HEK293T (cell line): ENCODE data around the gene AZU1.
"Not testable (repeated sequence)": the region's sequence is repeated elsewhere in the genome, so short reads cannot be mapped to it uniquely, and the experiment has no call there.

ENCODE experiments used
- CTCF ChIA-PET: fragments of 350-600 bp; formaldehyde crosslinking; extraction: SDS; loops from one replicate; lab custom pipeline; 2021; ENCODE audit warnings: antibody characterized with exemption, inconsistent platforms; lab: Yijun Ruan, JAX
- POLR2A ChIA-PET: fragments of 350-600 bp; formaldehyde crosslinking; extraction: SDS; loops from one replicate; lab custom pipeline; 2020; ENCODE audit warnings: antibody characterized with exemption, inconsistent platforms; lab: Yijun Ruan, JAX
- DNase-seq: peaks from one replicate; pipeline ENCODE4 v3.0.0; 2012; ENCODE audit warnings: mixed read lengths; ENCODE audit errors: extremely low spot score
- ARNT ChIP-seq: fragments of 450-650 bp; IDR thresholded peaks from 2 replicates; pipeline ENCODE4 v1.6.1; 2017; ENCODE audit warnings: mild to moderate bottlenecking
- BHLHE40 ChIP-seq: fragments of 450-650 bp; IDR thresholded peaks from 2 replicates; pipeline ENCODE4 v1.6.1; 2016; ENCODE audit warnings: mild to moderate bottlenecking, moderate library complexity, borderline replicate concordance
- CTBP1 ChIP-seq: fragments of 450-650 bp; IDR thresholded peaks from 2 replicates; pipeline ENCODE4 v1.6.1; 2016; ENCODE audit warnings: borderline replicate concordance
- ELF4 ChIP-seq: fragments of 450-650 bp; IDR thresholded peaks from 2 replicates; pipeline ENCODE4 v1.6.1; 2017; ENCODE audit warnings: antibody characterized with exemption
- FOXA1 ChIP-seq: fragments of 450-650 bp; IDR thresholded peaks from 2 replicates; pipeline ENCODE4 v1.6.1; 2016; ENCODE audit warnings: mild to moderate bottlenecking
- FOXK2 ChIP-seq: fragments of 450-650 bp; IDR thresholded peaks from 2 replicates; pipeline ENCODE4 v1.6.1; 2016; ENCODE audit warnings: mild to moderate bottlenecking
- FOXM1 ChIP-seq: fragments of 450-650 bp; IDR thresholded peaks from 2 replicates; pipeline ENCODE4 v1.6.1; 2017; ENCODE audit warnings: mild to moderate bottlenecking, borderline replicate concordance
- HDGF ChIP-seq: fragments of 450-650 bp; IDR thresholded peaks from 2 replicates; pipeline ENCODE4 v1.6.1; 2017; ENCODE audit warnings: antibody characterized with exemption, borderline replicate concordance
- L3MBTL2 ChIP-seq: fragments of 450-650 bp; conservative IDR thresholded peaks from 2 replicates; pipeline ENCODE4 v1.6.1; 2016; ENCODE audit warnings: mild to moderate bottlenecking
- LEF1 ChIP-seq: fragments of 450-650 bp; IDR thresholded peaks from 2 replicates; pipeline ENCODE4 v1.6.1; 2017; ENCODE audit warnings: mild to moderate bottlenecking, borderline replicate concordance
- NFRKB ChIP-seq: fragments of 450-650 bp; IDR thresholded peaks from 2 replicates; pipeline ENCODE4 v1.6.1; 2016; ENCODE audit warnings: mild to moderate bottlenecking, moderate library complexity
- SP1 ChIP-seq: fragments of 450-650 bp; IDR thresholded peaks from 2 replicates; pipeline ENCODE4 v1.6.1; 2017
- SUZ12 ChIP-seq: fragments of 450-650 bp; IDR thresholded peaks from 2 replicates; pipeline ENCODE4 v1.6.1; 2016; ENCODE audit warnings: mild to moderate bottlenecking
- TARDBP ChIP-seq: fragments of 450-650 bp; IDR thresholded peaks from 2 replicates; pipeline ENCODE4 v1.6.1; 2016
- ZNF384 ChIP-seq: fragments of 450-650 bp; IDR thresholded peaks from 2 replicates; pipeline ENCODE4 v1.6.1; 2016
- TF ChIP-seq, protein P1 (sequence below): fragments of 450-650 bp; IDR thresholded peaks from 2 replicates; pipeline ENCODE4 v1.6.1; 2016

AZU1 gene

DNA sequence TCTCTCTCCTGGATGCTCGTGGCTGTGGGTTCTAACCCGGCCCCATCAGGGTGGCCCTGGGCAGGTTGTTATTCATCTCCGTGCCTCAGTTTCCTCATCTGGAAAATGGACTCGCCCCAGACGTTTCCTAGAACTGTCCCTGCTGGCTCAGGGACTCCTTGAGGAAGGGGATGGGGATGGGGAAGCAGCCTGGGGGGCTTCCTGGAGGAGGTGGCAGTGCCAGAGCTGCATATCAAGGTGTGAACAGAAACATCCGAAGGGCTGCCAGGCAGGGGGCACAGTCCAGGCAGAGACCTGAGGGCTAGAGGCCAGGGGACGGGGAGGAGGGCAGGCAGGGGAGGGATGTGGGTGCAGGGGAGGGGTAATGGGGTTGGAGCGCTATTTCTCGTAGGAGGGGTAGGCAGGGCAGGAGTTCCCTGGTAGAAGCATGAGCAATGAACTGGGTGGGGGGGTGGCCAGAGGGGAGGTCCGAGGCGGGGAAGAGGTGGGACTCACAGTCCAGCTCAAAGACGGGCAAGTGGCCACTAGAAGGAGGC is 20.8 kb downstream of the AZU1 start:
- ChIA-PET POLR2A (no interaction called here), CTCF (interaction anchor here (0.6 to 1.2 kb wide), 2 partner anchors 9 to 79 kb away, joined by 4 to 5 read pairs; no protein-coding TSS in a partner anchor)
- DNase-seq: no peak
- no peak for TF ChIP-seq FOXA1
- no peak for TF ChIP-seq BHLHE40
- TF ChIP-seq HDGF: no peak
- TF ChIP-seq LEF1: no peak
- no peak for TF ChIP-seq FOXK2
- no peak for TF ChIP-seq TARDBP
- TF ChIP-seq L3MBTL2: no peak
- no peak for TF ChIP-seq ZNF384
- TF ChIP-seq ARNT: no peak
- no peak for TF ChIP-seq ELF4
- TF ChIP-seq SUZ12: no peak
- TF ChIP-seq CTBP1: no peak
- no peak for TF ChIP-seq NFRKB
- TF ChIP-seq, protein P1, sequence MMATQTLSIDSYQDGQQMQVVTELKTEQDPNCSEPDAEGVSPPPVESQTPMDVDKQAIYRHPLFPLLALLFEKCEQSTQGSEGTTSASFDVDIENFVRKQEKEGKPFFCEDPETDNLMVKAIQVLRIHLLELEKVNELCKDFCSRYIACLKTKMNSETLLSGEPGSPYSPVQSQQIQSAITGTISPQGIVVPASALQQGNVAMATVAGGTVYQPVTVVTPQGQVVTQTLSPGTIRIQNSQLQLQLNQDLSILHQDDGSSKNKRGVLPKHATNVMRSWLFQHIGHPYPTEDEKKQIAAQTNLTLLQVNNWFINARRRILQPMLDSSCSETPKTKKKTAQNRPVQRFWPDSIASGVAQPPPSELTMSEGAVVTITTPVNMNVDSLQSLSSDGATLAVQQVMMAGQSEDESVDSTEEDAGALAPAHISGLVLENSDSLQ: no peak
- TF ChIP-seq SP1: no peak
- no peak for TF ChIP-seq FOXM1

DNA sequence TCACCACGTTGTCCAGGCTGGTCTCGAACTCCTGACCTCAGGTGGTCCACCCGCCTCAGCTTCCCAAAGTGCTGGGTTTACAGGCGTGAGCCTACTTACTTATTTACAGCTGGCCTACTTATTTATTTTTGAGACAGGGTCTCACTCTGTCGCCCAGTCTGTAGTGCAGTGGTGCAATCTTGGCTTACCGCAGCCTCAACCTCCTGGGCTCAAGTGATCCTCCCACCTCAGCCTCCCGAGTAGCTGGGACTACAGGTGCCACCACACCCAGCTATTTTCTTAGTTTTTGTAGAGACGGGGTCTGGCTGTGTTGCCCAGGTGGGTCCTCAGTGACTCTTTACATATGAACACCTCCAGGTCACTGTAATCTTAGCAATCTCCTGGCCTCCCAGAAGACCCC is 21.6 kb downstream of the AZU1 start:
- ChIA-PET POLR2A (interaction anchor here (0.9 kb wide), 1 partner anchor 52 kb away, joined by 3 read pairs; the partner anchor contains the start of gene PTBP1), CTCF (interaction anchor here (1.2 kb wide), 1 partner anchor 9 kb away, joined by 5 read pairs; no protein-coding TSS in a partner anchor)
- DNase-seq: not testable (repeated sequence)

DNA sequence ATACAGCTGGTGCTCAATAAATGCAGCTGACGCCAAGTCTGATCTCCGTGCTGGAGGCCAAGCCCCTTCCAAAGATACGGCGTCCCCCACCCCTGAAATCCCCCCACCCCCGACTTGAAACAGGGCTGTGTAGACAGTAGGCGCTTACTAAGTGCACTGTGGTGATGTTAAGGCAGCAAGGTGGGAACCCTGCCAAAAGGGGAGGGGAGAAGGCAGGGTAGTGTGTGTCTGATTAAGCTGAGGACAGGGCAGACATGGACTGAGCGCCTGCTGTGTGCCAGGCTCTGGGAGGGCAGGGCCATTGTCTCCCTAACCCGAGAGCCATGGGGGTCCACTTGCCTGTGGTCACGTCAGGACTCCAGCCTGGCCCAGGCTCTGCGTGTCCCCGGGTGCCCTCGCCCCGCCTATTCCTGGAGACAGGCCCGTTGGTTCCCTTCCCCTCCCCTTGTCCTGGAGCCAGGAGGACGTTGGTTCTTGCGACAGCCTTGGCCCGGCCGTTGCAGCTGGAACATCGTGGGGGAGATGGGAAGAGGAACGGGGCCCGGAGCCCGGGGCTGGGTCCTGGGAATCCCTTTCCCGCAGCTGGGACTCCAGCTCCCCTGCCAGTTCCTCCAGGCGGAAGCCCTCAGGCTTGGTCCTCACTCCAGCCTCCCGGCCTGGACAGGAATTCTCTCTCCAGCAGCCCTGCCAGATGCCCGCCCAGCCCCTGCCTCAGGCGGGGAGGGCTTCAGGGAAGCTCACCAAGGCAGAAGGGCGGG is 22.8 kb downstream of the AZU1 start:
- ChIA-PET CTCF (no interaction called here), POLR2A (no interaction called here)
- TF ChIP-seq FOXA1: no peak
- no peak for TF ChIP-seq FOXM1
- no peak for TF ChIP-seq HDGF
- TF ChIP-seq CTBP1: no peak
- TF ChIP-seq BHLHE40: no peak
- no peak for TF ChIP-seq ELF4
- TF ChIP-seq ZNF384: no peak
- TF ChIP-seq ARNT: no peak
- TF ChIP-seq, protein P1: no peak
- TF ChIP-seq TARDBP: no peak
- no peak for TF ChIP-seq SUZ12
- TF ChIP-seq FOXK2: no peak
- TF ChIP-seq LEF1: no peak
- no peak for TF ChIP-seq L3MBTL2
- TF ChIP-seq NFRKB: no peak
- no peak for TF ChIP-seq SP1
- no peak for DNase-seq

DNA sequence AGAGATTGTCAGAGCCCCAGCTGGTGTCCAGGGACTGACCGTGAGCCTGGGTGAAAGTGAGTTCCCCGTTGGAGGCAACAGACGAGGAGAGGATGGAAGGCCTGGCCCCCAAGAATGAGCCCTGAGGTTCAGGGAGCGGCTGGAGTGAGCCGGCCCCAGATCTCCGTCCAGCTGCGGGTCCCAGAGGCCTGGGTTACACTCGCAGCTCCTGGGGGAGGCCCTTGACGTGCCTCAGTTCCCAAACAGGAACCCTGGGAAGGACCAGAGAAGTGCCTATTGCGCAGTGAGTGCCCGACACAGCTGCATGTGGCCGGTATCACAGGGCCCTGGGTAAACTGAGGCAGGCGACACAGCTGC is 23.3 kb downstream of the AZU1 start:
- no peak for DNase-seq
- ChIA-PET POLR2A (no interaction called here), CTCF (no interaction called here)
- TF ChIP-seq FOXK2 (no peak), BHLHE40 (no peak), ZNF384 (no peak), L3MBTL2 (no peak), SP1 (no peak), TARDBP (no peak), LEF1 (no peak), CTBP1 (no peak), ARNT (no peak), HDGF (no peak), FOXM1 (no peak), NFRKB (no peak), SUZ12 (no peak), FOXA1 (no peak)
- TF ChIP-seq, protein P1: no peak

DNA sequence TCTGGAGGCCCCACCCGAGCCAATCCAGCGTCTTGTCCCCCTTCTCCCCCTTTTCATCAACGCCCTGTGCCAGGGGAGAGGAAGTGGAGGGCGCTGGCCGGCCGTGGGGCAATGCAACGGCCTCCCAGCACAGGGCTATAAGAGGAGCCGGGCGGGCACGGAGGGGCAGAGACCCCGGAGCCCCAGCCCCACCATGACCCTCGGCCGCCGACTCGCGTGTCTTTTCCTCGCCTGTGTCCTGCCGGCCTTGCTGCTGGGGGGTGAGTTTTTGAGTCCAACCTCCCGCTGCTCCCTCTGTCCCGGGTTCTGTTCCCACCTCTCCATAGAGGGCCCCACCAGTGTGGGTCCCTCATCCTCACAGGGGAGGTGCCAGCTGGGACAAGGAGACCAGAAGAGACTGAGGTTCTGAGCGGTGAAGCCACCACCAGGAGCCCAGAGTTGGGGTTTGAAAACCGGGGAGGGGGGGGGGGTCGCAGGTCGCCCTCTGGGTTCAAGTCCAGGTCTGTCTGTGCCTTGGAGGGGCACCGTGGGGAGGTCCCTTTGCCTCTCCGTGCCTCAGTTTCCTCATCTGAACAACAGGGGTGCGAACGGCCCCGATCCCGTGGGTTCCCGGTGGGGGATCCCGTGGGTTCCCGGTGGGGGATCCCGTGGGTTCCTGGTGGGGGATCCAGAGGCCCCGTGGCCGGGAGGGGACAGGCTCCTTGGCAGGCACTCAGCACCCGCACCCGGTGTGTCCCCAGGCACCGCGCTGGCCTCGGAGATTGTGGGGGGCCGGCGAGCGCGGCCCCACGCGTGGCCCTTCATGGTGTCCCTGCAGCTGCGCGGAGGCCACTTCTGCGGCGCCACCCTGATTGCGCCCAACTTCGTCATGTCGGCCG is 24.7 kb downstream of the AZU1 start, which contains the start of gene ELANE:
Gene ELANE, plus strand, starts transcription at position 168 of the 878 bp plus-strand sequence. Its CDS starts 26 bp downstream, at position 194.
- no peak for TF ChIP-seq ARNT
- no peak for TF ChIP-seq FOXM1
- no peak for TF ChIP-seq TARDBP
- TF ChIP-seq FOXA1: no peak
- no peak for TF ChIP-seq ELF4
- no peak for TF ChIP-seq L3MBTL2
- TF ChIP-seq FOXK2: no peak
- TF ChIP-seq SUZ12: no peak
- TF ChIP-seq LEF1: no peak
- POLR2A ChIA-PET: no interaction called here
- DNase-seq: no peak
- CTCF ChIA-PET: no interaction called here
